GM18868 (cell line): ENCODE results near the gene BTRC.
"Not testable (repeated sequence)": the region's sequence is repeated elsewhere in the genome, so short reads cannot be mapped to it uniquely, and the experiment has no call there.

Experiments
- ATAC-seq: cut with Tn5 transposase; IDR thresholded peaks from one replicate; pipeline ENCODE4 v1.9.1; 2021; ENCODE audit warnings: mild to moderate bottlenecking, moderate library complexity; ENCODE audit not compliant: unreplicated experiment

Gene BTRC

GRCh38 chr10:101353692-101354327 lies at the start of gene BTRC:
Gene BTRC (plus strand): TSS chr10:101354165. CDS start chr10:101354181, 16 bp downstream.
- ATAC-seq = peak; percentile 92

GRCh38 chr10:101304316-101304715 lies 49.6 kb upstream of the BTRC start:
- no peak for ATAC-seq

GRCh38 chr10:101305320-101306241 lies 48.4 kb upstream of the BTRC start:
- no peak for ATAC-seq

GRCh38 chr10:101308051-101308450 lies 45.9 kb upstream of the BTRC start:
- no peak for ATAC-seq

GRCh38 chr10:101310529-101311184 lies 43.3 kb upstream of the BTRC start:
- ATAC-seq = no peak

DNA sequence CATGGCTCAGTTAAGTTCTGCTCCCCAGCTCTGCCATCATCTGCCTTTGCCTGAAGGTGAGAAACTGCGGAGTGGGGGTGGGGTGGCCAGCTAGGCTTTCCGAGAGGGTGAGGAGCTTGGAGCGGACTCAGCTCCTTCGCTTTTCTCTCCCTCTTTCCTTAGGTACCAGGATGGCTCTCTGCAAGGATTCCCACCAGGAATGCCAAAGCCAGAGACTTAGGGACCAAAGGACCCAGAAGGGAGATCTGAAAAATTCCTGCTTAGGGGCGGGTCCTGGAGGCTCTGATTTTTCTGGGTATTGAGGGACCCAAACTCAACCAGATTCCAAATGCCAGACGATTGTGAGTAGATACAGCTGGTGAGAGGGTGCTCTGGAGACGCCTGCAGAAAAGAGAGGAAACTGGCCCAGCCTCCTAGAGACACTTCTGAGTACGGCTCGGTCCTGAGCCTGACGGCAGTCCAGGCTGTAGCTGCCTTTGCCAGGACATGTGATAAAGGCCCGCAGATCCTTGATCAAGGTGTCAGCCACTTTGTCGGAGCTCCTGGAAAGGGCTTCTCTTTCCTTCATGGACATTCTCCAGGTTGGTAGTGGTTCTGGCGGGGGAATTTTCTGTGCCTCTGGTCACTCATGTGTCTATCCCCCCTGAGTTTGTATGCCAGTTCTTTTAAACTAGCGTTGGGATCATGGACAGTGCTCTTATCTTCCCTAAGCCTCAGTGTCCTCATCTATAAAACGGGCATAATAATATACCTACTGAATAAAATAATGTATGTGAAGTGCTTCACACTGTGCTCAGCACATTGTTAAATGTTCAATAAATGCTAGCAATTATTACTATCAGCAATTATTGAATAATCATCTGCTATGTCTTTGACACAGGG lies 42.5 kb upstream of the BTRC start:
- ATAC-seq = no peak

- no peak for ATAC-seq
These were observed 34.6 kb upstream of the BTRC start for GRCh38 chr10:101319241-101319915.

GRCh38 chr10:101321073-101321472 lies 32.9 kb upstream of the BTRC start:
- no peak for ATAC-seq

DNA sequence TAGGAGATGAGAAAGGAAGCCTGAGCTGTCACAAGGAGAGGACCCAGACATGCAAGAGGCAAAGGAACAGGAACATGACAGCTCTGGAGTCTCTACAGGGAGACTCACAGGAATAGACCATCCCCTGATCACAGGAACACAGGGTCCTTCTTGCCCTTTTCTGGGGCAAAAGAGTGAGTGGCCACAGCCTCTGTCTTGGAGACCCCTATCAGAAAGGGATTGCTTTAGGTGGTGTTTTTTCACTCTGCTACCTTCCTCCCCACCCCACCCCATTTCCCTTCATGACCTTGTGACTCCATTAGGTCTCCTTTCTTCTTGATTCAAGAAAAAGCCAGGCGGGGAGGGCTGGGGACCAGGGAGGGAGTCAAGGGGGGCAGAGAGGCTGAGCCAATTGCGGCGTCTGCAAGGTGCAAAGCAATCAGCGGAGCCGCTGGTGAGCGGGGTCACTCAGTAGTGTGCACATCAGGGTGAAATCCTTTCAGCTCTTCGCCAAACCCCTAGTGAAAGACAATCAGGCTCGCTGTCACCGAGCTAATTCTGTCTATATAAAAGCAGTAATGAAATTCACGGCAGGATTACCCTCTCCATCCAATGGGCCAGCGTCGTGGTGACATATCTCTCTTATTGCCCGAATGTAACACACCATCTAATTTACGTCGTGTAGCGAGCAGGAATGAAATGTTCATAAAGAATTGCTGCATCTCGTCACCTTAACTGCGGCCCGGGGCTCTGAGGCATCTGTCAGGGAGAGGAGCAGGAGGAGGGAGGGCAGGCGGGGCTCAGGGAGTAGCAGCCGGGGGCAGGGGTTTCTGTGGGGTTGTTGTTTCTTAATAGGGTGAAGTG lies 31.5 kb upstream of the BTRC start:
- no peak for ATAC-seq

DNA sequence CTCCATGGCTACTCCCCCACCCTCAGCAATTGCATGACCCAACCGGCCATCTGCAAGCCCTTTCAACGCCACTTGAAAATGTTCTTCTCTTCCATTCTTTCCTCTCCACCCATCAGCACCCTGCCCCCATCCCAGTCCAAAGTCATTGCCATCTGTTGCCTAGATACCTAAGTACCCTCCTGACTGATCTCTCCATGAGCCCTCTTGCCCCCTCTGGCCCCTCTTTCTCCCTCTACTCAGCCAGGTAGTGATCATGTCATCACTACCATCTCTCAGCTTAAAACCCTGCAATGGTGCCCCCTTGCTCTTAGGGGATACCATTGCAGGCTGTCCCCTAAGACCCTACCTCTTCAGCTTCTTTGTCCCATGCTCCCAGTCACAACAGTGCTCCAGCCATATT lies 30.5 kb upstream of the BTRC start:
- ATAC-seq = no peak

DNA sequence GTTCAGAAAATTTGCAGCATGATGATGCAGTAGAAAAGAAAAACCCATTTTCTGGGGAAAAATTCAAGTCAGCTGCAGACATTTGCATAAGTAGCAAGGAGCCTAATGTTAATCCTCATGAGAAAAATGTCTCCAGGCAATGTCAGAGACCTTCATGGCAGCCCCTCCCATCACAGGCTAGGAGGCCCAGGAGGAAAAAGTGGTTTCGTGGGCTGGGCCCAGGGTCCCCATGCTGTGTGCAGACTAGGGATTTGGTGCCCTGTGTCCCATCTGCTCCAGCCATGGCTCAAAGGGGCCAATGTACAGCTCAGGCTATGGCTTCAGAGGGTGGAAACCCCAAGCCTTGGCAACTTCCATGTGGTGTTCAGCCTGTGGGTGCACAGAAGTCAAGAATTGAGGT lies 26.5 kb upstream of the BTRC start:
- ATAC-seq = not testable (repeated sequence)

- no peak for ATAC-seq
These were observed 24.5 kb upstream of the BTRC start for GRCh38 chr10:101329341-101330032.

DNA sequence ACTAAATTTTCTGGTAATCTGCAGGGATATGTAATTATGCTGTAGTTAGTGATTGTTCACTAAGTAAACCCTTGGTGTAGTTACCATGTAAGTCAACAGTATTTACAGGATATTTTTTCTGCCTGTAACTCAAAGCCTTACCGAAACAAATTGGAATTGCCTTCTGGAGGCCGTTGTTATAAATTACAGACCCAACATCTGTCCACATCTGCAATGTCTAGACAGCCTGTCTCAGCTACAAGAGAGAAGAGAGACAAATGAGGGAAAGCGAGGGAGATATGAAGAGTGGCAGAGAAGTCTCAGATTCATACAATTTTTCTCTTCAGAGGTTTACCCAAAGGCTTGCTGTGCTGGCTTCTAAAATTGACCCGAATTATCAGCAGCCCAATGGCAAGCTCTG lies 23.7 kb upstream of the BTRC start:
- ATAC-seq = no peak

DNA sequence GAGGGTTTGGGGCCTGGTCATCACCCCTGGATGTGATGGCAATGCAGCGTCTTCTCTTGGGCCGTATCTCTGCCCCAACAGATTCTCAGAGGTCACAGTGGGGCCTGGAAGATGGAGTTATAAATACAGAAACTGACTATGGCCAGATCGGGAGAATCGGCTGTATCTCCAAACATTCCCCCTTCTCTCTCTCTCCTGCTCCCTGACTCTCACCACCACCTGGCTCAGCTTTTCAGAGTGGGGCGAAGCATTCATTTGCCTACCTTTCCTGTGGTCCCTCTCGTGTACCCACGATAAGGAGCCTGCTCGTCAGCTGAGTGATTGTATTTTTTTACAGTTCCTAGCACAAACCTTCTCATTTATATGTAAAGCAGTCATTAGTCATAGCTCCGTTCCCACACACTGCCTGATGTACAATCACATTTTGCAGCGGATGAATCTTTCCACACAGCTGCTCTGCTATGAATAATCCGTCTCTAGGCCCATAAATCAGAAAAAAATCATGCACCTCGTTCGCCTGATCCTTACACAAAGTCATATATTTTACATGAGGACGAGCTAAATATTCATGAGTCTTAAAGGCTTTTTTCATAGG lies 23.2 kb upstream of the BTRC start:
- ATAC-seq = no peak

DNA sequence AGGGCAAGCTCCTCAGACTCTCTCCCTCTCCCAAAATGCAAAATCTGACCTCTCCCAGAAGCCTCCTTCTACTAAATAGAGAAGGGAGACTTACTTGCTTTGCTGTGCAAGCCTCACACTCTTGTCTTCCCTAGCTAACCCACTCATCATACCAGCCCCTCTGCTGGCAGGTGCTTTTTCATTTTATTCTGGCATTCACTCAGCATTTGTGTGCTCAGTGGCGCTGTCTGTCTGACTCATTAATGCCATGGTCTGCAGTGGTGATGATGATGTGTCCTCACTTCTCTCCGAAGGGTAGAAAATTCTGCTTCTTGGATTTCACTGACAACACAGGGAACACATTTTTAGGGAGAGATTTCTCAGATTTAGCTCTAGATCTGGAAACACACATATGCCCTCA lies 22.0 kb upstream of the BTRC start:
- ATAC-seq = no peak

DNA sequence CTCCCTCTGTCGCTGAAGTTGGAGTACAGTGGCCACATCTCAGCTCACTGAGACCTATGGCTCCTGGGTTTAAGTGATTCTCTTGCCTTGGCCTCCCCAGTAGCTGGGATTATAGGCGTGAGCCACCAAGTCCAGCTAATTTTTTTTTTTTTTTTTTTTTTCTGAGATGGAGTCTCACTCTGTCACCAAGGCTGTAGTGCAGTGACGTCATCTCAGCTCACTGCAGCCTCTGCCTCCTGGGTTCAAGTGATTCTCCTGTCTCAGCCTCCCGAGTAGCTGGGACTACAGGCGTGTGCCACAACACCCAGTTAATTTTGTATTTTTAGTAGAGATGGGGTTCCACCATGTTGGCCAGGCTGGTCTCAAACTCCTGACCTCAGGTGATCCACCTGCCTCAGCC lies 19.7 kb upstream of the BTRC start:
- not testable (repeated sequence) for ATAC-seq

DNA sequence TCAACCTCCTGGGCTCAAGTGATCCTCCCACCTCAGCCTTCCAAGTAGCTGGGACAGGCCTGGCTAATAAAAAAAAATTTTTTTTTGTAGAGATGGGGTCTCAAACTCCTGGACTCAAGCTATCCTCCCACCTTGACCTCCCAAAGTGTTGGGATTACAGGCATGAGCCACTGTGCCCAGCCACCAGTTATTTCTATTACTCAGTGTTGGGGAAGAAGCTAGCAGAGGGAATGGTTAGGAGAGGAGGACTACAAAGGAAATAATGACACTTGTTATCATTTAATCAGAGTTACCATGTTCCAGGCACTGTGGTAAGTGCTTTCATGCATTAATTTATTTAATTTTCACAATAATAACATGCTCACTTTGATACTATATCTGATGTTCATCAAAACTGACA lies 17.6 kb upstream of the BTRC start:
- ATAC-seq = no peak

DNA sequence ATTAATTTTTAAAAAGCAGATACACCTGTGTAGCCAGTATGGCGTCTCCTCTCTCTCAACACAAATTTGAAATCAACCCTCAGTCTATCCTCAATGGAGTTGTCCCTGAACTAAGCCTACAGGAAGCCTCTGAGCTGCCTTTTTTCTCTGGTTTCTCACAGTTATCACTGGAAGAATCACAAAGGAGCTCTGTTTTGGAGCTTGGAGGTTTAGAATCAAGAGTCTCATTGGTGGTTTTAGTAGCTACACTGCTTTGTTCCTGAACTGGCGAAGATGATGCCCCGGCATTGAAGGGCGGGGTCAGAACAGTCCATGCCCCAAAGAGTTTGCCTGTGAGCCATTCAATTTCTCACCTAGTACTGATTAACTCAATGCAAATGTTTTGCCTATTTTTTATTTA lies 16.1 kb upstream of the BTRC start:
- no peak for ATAC-seq
